SK-N-SH (cell line): ENCODE measurements around the gene LARGE1. TPM values are rescaled to one million over a fixed set of nuclear protein-coding genes. Genes with fewer than 3 reads are reported as not detected.

Experiments
- CTCF ChIA-PET: fragments of 300-600, 350-600 bp; formaldehyde crosslinking; extraction: SDS; loops from one replicate; lab custom pipeline; 2021; lab: Yijun Ruan, JAX
- POLR2A ChIA-PET: fragments of 350-600 bp; sonication (Branson Sonifier 250); formaldehyde crosslinking; extraction: SDS; loops from one replicate; lab custom pipeline; 2020; ENCODE audit warnings: antibody characterized with exemption, inconsistent platforms; lab: Yijun Ruan, JAX
- DNase-seq: peaks from one replicate; pipeline ENCODE4 v3.0.0; 2012
- H2AFZ ChIP-seq: fragments of 200-600 bp; sonication (generic); 2 replicates; pipeline ENCODE4 v1.8.1; 2016; ENCODE audit warnings: antibody characterized with exemption, mild to moderate bottlenecking, low read depth
- H3F3A ChIP-seq: fragments of 200-600 bp; sonication (generic); replicated peaks from 2 replicates; pipeline ENCODE3; 2016; ENCODE audit warnings: antibody characterized with exemption, mild to moderate bottlenecking; ENCODE audit not compliant: insufficient read depth
- H3K27ac ChIP-seq, 2 experiments: fragments of 200-500 bp in 1 of 2; fragments of 200-600 bp in 1 of 2; sonication (Bioruptor generic) in 1 of 2; sonication (generic), shearing (Covaris generic) in 1 of 2; 2 replicates each; pipeline versions ENCODE4 v1.5.1 to v1.6.1; 2014 to 2016; ENCODE audit warnings: low read depth in 2 of 2, inconsistent platforms in 1 of 2, low read length in 1 of 2, mild to moderate bottlenecking in 1 of 2, mixed read lengths in 1 of 2
- H3K27me3 ChIP-seq: fragments of 200-600 bp; sonication (generic), shearing (Covaris generic); 2 replicates; pipeline ENCODE4 v1.6.1; 2016; ENCODE audit warnings: mixed run types; ENCODE audit not compliant: insufficient read depth
- H3K36me3 ChIP-seq, 2 experiments: fragments of 200-500 bp in 1 of 2; fragments of 200-600 bp in 1 of 2; sonication (Bioruptor generic) in 1 of 2; sonication (generic) in 1 of 2; replicated peaks in 1 of 2; 2 replicates each; pipeline versions ENCODE3 to v1.5.1; 2014 to 2016; ENCODE audit warnings: low read length in 1 of 2, mild to moderate bottlenecking in 1 of 2; ENCODE audit not compliant: insufficient read depth in 2 of 2, control insufficient read depth in 1 of 2
- H3K4me1 ChIP-seq, 2 experiments: fragments of 200-500 bp in 1 of 2; fragments of 200-600 bp in 1 of 2; sonication (Bioruptor generic) in 1 of 2; sonication (generic), shearing (Covaris generic) in 1 of 2; 2 replicates each; pipeline versions ENCODE4 v1.5.1 to v1.6.1; 2014 to 2016; ENCODE audit warnings: low read depth in 1 of 2, low read length in 1 of 2, mixed run types in 1 of 2; ENCODE audit not compliant: insufficient read depth in 2 of 2, control insufficient read depth in 1 of 2
- H3K4me2 ChIP-seq: fragments of 200-600 bp; sonication (generic), shearing (Covaris generic); 2 replicates; pipeline ENCODE4 v1.6.1; 2017; ENCODE audit warnings: mixed run types
- H3K4me3 ChIP-seq, 2 experiments: fragments of 200-500 bp in 1 of 2; fragments of 200-600 bp in 1 of 2; sonication (Bioruptor generic) in 1 of 2; sonication (generic), shearing (Covaris generic) in 1 of 2; 2 replicates each; pipeline versions ENCODE4 v1.5.1 to v1.8.1; 2014 to 2016; ENCODE audit warnings: low read depth in 2 of 2, inconsistent platforms in 1 of 2, low read length in 1 of 2, mild to moderate bottlenecking in 1 of 2, mixed read lengths in 1 of 2, moderate library complexity in 1 of 2
- H3K79me2 ChIP-seq: fragments of 200-600 bp; sonication (generic); 2 replicates; pipeline ENCODE4 v1.8.1; 2017; ENCODE audit warnings: mild to moderate bottlenecking; ENCODE audit not compliant: insufficient read depth
- H3K9ac ChIP-seq: fragments of 200-600 bp; sonication (generic); 2 replicates; pipeline ENCODE4 v1.6.1; 2017; ENCODE audit warnings: mixed run types
- H3K9me2 ChIP-seq: fragments of 200-600 bp; sonication (generic); 2 replicates; pipeline ENCODE4 v1.6.1; 2017; ENCODE audit warnings: mixed run types
- H3K9me3 ChIP-seq: fragments of 200-600 bp; sonication (generic); 2 replicates; pipeline ENCODE4 v1.6.1; 2017; ENCODE audit warnings: mixed run types, mild to moderate bottlenecking, moderate library complexity
- H4K20me1 ChIP-seq: fragments of 200-600 bp; sonication (generic); 2 replicates; pipeline ENCODE4 v1.6.1; 2017; ENCODE audit warnings: mild to moderate bottlenecking, mixed run types; ENCODE audit not compliant: insufficient read depth
- CHD2 ChIP-seq: fragments of 150-350 bp; IDR thresholded peaks from 2 replicates; pipeline ENCODE4 v1.6.1; 2018; ENCODE audit warnings: low read length; ENCODE audit not compliant: partially characterized antibody
- EP300 ChIP-seq, 2 experiments: IDR thresholded peaks; 2 replicates each; pipeline versions ENCODE4 v1.4.0 to v1.6.1; 2012; ENCODE audit warnings: borderline replicate concordance in 1 of 2, low read depth in 1 of 2, low read length in 1 of 2
- FOSL2 ChIP-seq: IDR thresholded peaks from 2 replicates; pipeline ENCODE4 v1.4.0; 2012; ENCODE audit warnings: low read depth, mild to moderate bottlenecking, moderate library complexity, borderline replicate concordance
- FOXJ3 ChIP-seq: sonication (generic); formaldehyde crosslinking; IDR thresholded peaks from 2 replicates; pipeline ENCODE4 v1.5.1; 2020; ENCODE audit warnings: mild to moderate bottlenecking, missing genetic modification reagents
- FOXM1 ChIP-seq: IDR thresholded peaks from 2 replicates; pipeline ENCODE4 v1.4.0; 2012; ENCODE audit warnings: low read depth, mild to moderate bottlenecking
- GABPA ChIP-seq: IDR thresholded peaks from 2 replicates; pipeline ENCODE4 v1.4.0; 2012; ENCODE audit warnings: low read depth, mild to moderate bottlenecking
- IRF3 ChIP-seq: fragments of 150-350 bp; IDR thresholded peaks from 2 replicates; pipeline ENCODE4 v1.6.1; 2016; ENCODE audit warnings: mild to moderate bottlenecking, low read depth, low read length
- JUND ChIP-seq: IDR thresholded peaks from 2 replicates; pipeline ENCODE4 v1.4.0; 2012
- MAX ChIP-seq: IDR thresholded peaks from 2 replicates; pipeline ENCODE4 v1.4.0; 2012; ENCODE audit warnings: low read depth
- POLR2AphosphoS5 ChIP-seq: IDR thresholded peaks from 2 replicates; pipeline ENCODE4 v1.6.1; 2012; ENCODE audit warnings: low read depth, low read length
- RCOR1 ChIP-seq: fragments of 150-350 bp; IDR thresholded peaks from 2 replicates; pipeline ENCODE4 v1.6.1; 2017; ENCODE audit warnings: antibody characterized with exemption, low read length
- REST ChIP-seq: IDR thresholded peaks from 2 replicates; pipeline ENCODE4 v1.6.1; 2012; ENCODE audit warnings: mild to moderate bottlenecking, low read depth, low read length, moderate library complexity
- RFX5 ChIP-seq: IDR thresholded peaks from 2 replicates; pipeline ENCODE4 v1.6.1; 2012; ENCODE audit warnings: mild to moderate bottlenecking, improper control_type of control experiment, low read length
- SIN3A ChIP-seq: IDR thresholded peaks from 2 replicates; pipeline ENCODE4 v1.6.1; 2012; ENCODE audit warnings: low read depth, mild to moderate bottlenecking, low read length, moderate library complexity, borderline replicate concordance
- TAF1 ChIP-seq: IDR thresholded peaks from 2 replicates; pipeline ENCODE4 v1.6.1; 2012; ENCODE audit warnings: low read depth, mild to moderate bottlenecking, low read length, moderate library complexity, borderline replicate concordance
- TEAD4 ChIP-seq: IDR thresholded peaks from 2 replicates; pipeline ENCODE4 v1.4.0; 2012; ENCODE audit warnings: mild to moderate bottlenecking, borderline replicate concordance; ENCODE audit not compliant: insufficient read depth
- USF1 ChIP-seq: IDR thresholded peaks from 2 replicates; pipeline ENCODE4 v1.4.0; 2012; ENCODE audit warnings: low read depth, borderline replicate concordance
- YY1 ChIP-seq: IDR thresholded peaks from 2 replicates; pipeline ENCODE4 v1.4.0; 2012; ENCODE audit warnings: low read depth, mild to moderate bottlenecking
- WGBS: methylation state at CpG from one replicate; pipeline ENCODE4 v1.1.6; 2017; ENCODE audit warnings: low lambda C conversion rate; 5-methylcytosine and 5-hydroxymethylcytosine counted together
- polyA plus RNA-seq, 3 experiments: library from polyadenylated mRNA; depleted of rRNA; stranded (reverse); fragments of >200 nt; gene quantifications; 2 replicates each; pipeline ENCODE4 v1.2.3, GENCODE V29; 2012

The LARGE1 gene
- polyA plus RNA-seq, 1 of the 3 experiments (the other 2 are of a cell fraction), result 1.1 TPM

GRCh38 chr22:33260498-33260897 is 659.8 kb downstream of the LARGE1 start:
- ChIA-PET CTCF (no interaction called here), POLR2A (no interaction called here)
- Histone ChIP-seq H3K79me2 (no peaks in the 10 kb centered on the region), H3F3A (no peaks in the 10 kb centered on the region), H3K27me3 (no peaks in the 10 kb centered on the region), H3K4me2 (no peak overlapping the region), H3K9ac (no peak overlapping the region), H3K9me3 (no peaks in the 10 kb centered on the region), H2AFZ (no peak overlapping the region), H4K20me1 (no peaks in the 10 kb centered on the region), H3K27ac (no peak overlapping the region), H3K4me1 (no peaks in the 10 kb centered on the region), H3K4me3 (no peak overlapping the region), H3K9me2 (no peaks in the 10 kb centered on the region), H3K36me3 (no peaks in the 10 kb centered on the region)
- no peak for DNase-seq
- TF ChIP-seq RFX5 (no peak), IRF3 (no peak), TAF1 (no peak), GABPA (no peak), EP300 (IDR thresholded peaks at IDR 0.05; ENCODE audit: borderline replicate concordance in 1 of 2, low read depth in 1 of 2, low read length in 1 of 2) (no peak), MAX (no peak), RCOR1 (no peak), POLR2AphosphoS5 (no peak), SIN3A (no peak), FOXJ3 (CRISPR knock-in tag) (no peak), TEAD4 (no peak), JUND (no peak), CHD2 (no peak), FOXM1 (no peak), FOSL2 (no peak), YY1 (no peak), USF1 (no peak), REST (no peak)
- whole genome bisulfite sequencing, result 33% methylated on average over 4 of the region's 9 CpGs
